GM12891 (cell line): ENCODE results near the gene STEAP3.

Experiments used
- DNase-seq: peaks from one replicate; pipeline ENCODE4 v3.0.0; 2011; ENCODE audit warnings: low spot score; ENCODE audit not compliant: insufficient read length
- FAIRE-seq: peaks from 2 replicates; lab custom pipeline; 2011; peaks lifted over from hg19 to GRCh38; lab: Jason Lieb, UNC
- PAX5 ChIP-seq: IDR thresholded peaks from 2 replicates; pipeline ENCODE4 v1.6.1; 2011; ENCODE audit warnings: low read length, moderate library complexity, mild to moderate bottlenecking; ENCODE audit not compliant: insufficient read depth, severe bottlenecking
- POLR2A ChIP-seq: IDR thresholded peaks from 2 replicates; pipeline ENCODE4 v1.6.1; 2011; ENCODE audit warnings: low read depth, low read length, control low read depth
- POLR2AphosphoS5 ChIP-seq: IDR thresholded peaks from 2 replicates; pipeline ENCODE4 v1.6.1; 2011; ENCODE audit warnings: low read depth, low read length, control low read depth
- POU2F2 ChIP-seq: IDR thresholded peaks from 2 replicates; pipeline ENCODE4 v1.6.1; 2011; ENCODE audit warnings: low read depth, mild to moderate bottlenecking, control low read depth, low read length, moderate library complexity
- SPI1 ChIP-seq: IDR thresholded peaks from 2 replicates; pipeline ENCODE4 v1.6.1; 2011; ENCODE audit warnings: low read depth, low read length, control low read depth
- TAF1 ChIP-seq: IDR thresholded peaks from 2 replicates; pipeline ENCODE4 v1.6.1; 2011; ENCODE audit warnings: low read depth, low read length, control low read depth

STEAP3 gene

GRCh38 chr2:119256582-119256921, 32.9 kb downstream of the STEAP3 start:
- DNase-seq: no peak
- TF ChIP-seq POLR2A (no peak), SPI1 (no peak), TAF1 (no peak), POLR2AphosphoS5 (no peak), POU2F2 (no peak), PAX5 (no peak)
- FAIRE-seq: no peak

- FAIRE-seq (no peak), DNase-seq (no peak)
- TF ChIP-seq POLR2AphosphoS5 (no peak), POU2F2 (no peak), POLR2A (no peak), TAF1 (no peak), PAX5 (no peak), SPI1 (no peak)
Observed at GRCh38 chr2:119257198-119257597, 33.6 kb downstream of the STEAP3 start.

- DNase-seq (no peak), FAIRE-seq (no peak)
- TF ChIP-seq PAX5 (no peak), POLR2AphosphoS5 (no peak), POU2F2 (no peak), SPI1 (no peak), POLR2A (no peak), TAF1 (no peak)
Observed at GRCh38 chr2:119259296-119259860, 35.7 kb downstream of the STEAP3 start.

- no peak for DNase-seq
- FAIRE-seq: no peak
- TF ChIP-seq PAX5 (no peak), SPI1 (no peak), POU2F2 (no peak), POLR2A (no peak), POLR2AphosphoS5 (no peak), TAF1 (no peak)
Observed at GRCh38 chr2:119260646-119261492, 37.2 kb downstream of the STEAP3 start.

GRCh38 chr2:119261493-119262225, 38.0 kb downstream of the STEAP3 start:
- DNase-seq (no peak), FAIRE-seq (no peak)
- TF ChIP-seq POU2F2: no peak
- TF ChIP-seq POLR2A: no peak
- TF ChIP-seq POLR2AphosphoS5: no peak
- no peak for TF ChIP-seq SPI1
- no peak for TF ChIP-seq TAF1
- no peak for TF ChIP-seq PAX5

GRCh38 chr2:119263025-119263424, 39.4 kb downstream of the STEAP3 start:
- FAIRE-seq: no peak

GRCh38 chr2:119263656-119264055, 40.0 kb downstream of the STEAP3 start:
- FAIRE-seq (no peak), DNase-seq (no peak)
- no peak for TF ChIP-seq PAX5
- TF ChIP-seq POU2F2: no peak
- no peak for TF ChIP-seq SPI1
- TF ChIP-seq POLR2A: no peak
- TF ChIP-seq POLR2AphosphoS5: no peak
- no peak for TF ChIP-seq TAF1

More at GRCh38 chr2:119263025-119263424, 39.4 kb downstream of the STEAP3 start:
- TF ChIP-seq POLR2A: no peak
- TF ChIP-seq SPI1: no peak
- TF ChIP-seq POLR2AphosphoS5: no peak
- TF ChIP-seq TAF1: no peak
- TF ChIP-seq PAX5: no peak
- no peak for TF ChIP-seq POU2F2
- no peak for DNase-seq

- DNase-seq: peak; percentile 66
- TF ChIP-seq POU2F2 (no peak), POLR2AphosphoS5 (no peak), PAX5 (no peak), POLR2A (no peak), SPI1 (no peak), TAF1 (no peak)
- FAIRE-seq: peak; percentile 97
Observed at GRCh38 chr2:119264781-119265692, 41.4 kb downstream of the STEAP3 start.

- FAIRE-seq (no peak), DNase-seq (no peak)
- no peak for TF ChIP-seq SPI1
- TF ChIP-seq POLR2AphosphoS5: no peak
- no peak for TF ChIP-seq POLR2A
- TF ChIP-seq TAF1: no peak
- no peak for TF ChIP-seq PAX5
- TF ChIP-seq POU2F2: no peak
Observed at GRCh38 chr2:119265693-119266066, 42.0 kb downstream of the STEAP3 start.
